Lung (tissue), 5 donors: ENCODE measurements around the gene PDIA6. TPM values are rescaled to one million over a fixed set of nuclear protein-coding genes. Genes with fewer than 3 reads are reported as not detected.

Source experiments
- polyA plus RNA-seq, 2 donors: library from polyadenylated mRNA; stranded (reverse); fragments of 200-250 nt; gene quantifications; one replicate each; pipeline ENCODE4 v1.2.1, GENCODE V29; 2013
- small RNA-seq: library from RNA; depleted of rRNA; stranded (forward); fragments of <200 nt; gene quantifications from one replicate; pipeline ENCODE3, GENCODE V24; 2014; ENCODE audit warnings: low replicate concordance
- total RNA-seq, 2 donors: library from RNA; depleted of rRNA in 1 of 2; stranded (reverse); fragments of >200 nt in 1 of 2; gene quantifications; one replicate each; pipeline ENCODE4 v1.2.1, GENCODE V29; 2014 to 2021
- donor health status: Bipolar disorder and iron deficiency.
- donor health status: healthy.
- donor health status: DM: yes; HTN: yes; CAD: no.

The PDIA6 gene
- total and polyA plus RNA-seq, 4 donors = 70.1 to 341 (median 189) TPM

Small RNAs within 50 kb of the gene (small RNA-seq; reads per million reads assigned to genes)
- gene RNU7-138P = not detected
- not detected for gene RNU7-176P

Other genes starting within 250 kb of the PDIA6 start
- 10 to 100 TPM; 19.8 to 29.1 TPM for gene NOL10, start 122.8 kb downstream of the PDIA6 start, total RNA-seq
- 10 to 100 TPM in 1 of 2 donors, 1 to 10 TPM in 1; 8.7 to 12.3 TPM for gene NOL10, start 122.8 kb downstream of the PDIA6 start, polyA plus RNA-seq
- 1 to 10 TPM in 1 of 2 donors, under 1 TPM in 1; 0.55 to 2.5 TPM for gene ATP6V1C2, start 91.2 kb downstream of the PDIA6 start, total RNA-seq
- 1 to 10 TPM in 1 of 2 donors, under 1 TPM in 1; 0.98 to 1.0 TPM for gene ATP6V1C2, start 91.2 kb downstream of the PDIA6 start, polyA plus RNA-seq
- under 1 TPM; 0.34 to 0.83 TPM for gene KCNF1, start 99.1 kb upstream of the PDIA6 start, total RNA-seq
- gene KCNF1, start 99.1 kb upstream of the PDIA6 start, polyA plus RNA-seq = under 1 TPM; 0.06 to 0.18 TPM